SK-N-SH treated with all-trans-retinoic acid at 6 μM for 48 hours (cell line): ENCODE data around the gene DNAJB8.

Source experiments
- ATAC-seq: fragments of 200-7000 bp; cut with Tn5 transposase; 3 replicates; pipeline ENCODE4 v1.9.1; 2020; ENCODE audit warnings: mild to moderate bottlenecking, moderate library complexity
- ARNTL ChIP-seq: fragments of 450-650 bp; formaldehyde crosslinking; IDR thresholded peaks from 2 replicates; pipeline ENCODE4 v1.5.0; 2020; ENCODE audit warnings: low read depth, mild to moderate bottlenecking, moderate library complexity, borderline replicate concordance
- BACH2 ChIP-seq: fragments of 250-450 bp; sonication (Bioruptor Pico); IDR thresholded peaks from 2 replicates; pipeline ENCODE4 v1.9.0; 2021; ENCODE audit warnings: mild to moderate bottlenecking, borderline replicate concordance
- CREB5 ChIP-seq: fragments of 250-450 bp; sonication (Bioruptor Pico); IDR thresholded peaks from 2 replicates; pipeline ENCODE4 v1.5.1; 2020; ENCODE audit warnings: low read depth, mild to moderate bottlenecking, moderate library complexity
- CSDC2 ChIP-seq: fragments of 250-450 bp; sonication (Bioruptor Pico); IDR thresholded peaks from 2 replicates; pipeline ENCODE4 v1.5.0; 2020; ENCODE audit warnings: mild to moderate bottlenecking, moderate library complexity
- ESRRG ChIP-seq: fragments of 250-450 bp; sonication (Bioruptor Pico); IDR thresholded peaks from 2 replicates; pipeline ENCODE4 v1.6.1; 2021; ENCODE audit warnings: mild to moderate bottlenecking
- GLIS3 ChIP-seq: fragments of 250-450 bp; sonication (Bioruptor Pico); IDR thresholded peaks from 2 replicates; pipeline ENCODE4 v1.5.0; 2020; ENCODE audit warnings: mild to moderate bottlenecking, moderate library complexity
- ISL1 ChIP-seq: fragments of 250-450 bp; sonication (Bioruptor Pico); IDR thresholded peaks from 2 replicates; pipeline ENCODE4 v2.1.2; 2022; ENCODE audit warnings: mild to moderate bottlenecking, moderate library complexity
- OSR1 ChIP-seq: fragments of 250-450 bp; sonication (Bioruptor Pico); IDR thresholded peaks from 2 replicates; pipeline ENCODE4 v1.8.0; 2022; ENCODE audit warnings: moderate library complexity, mild to moderate bottlenecking, inconsistent platforms
- PATZ1 ChIP-seq: fragments of 250-450 bp; sonication (Bioruptor Pico); IDR thresholded peaks from 2 replicates; pipeline ENCODE4 v1.8.0; 2020; ENCODE audit warnings: mild to moderate bottlenecking, moderate library complexity, borderline replicate concordance
- POU6F1 ChIP-seq: fragments of 250-450 bp; sonication (Bioruptor Pico); IDR thresholded peaks from 2 replicates; pipeline ENCODE4 v1.8.0; 2021; ENCODE audit warnings: low read depth, mild to moderate bottlenecking, moderate library complexity, borderline replicate concordance
- PPARA ChIP-seq: fragments of 250-450 bp; sonication (Bioruptor Pico); IDR thresholded peaks from 2 replicates; pipeline ENCODE4 v1.5.0; 2020; ENCODE audit warnings: mild to moderate bottlenecking, borderline replicate concordance
- SNAI2 ChIP-seq: fragments of 250-450 bp; sonication (Bioruptor Pico); IDR thresholded peaks from 2 replicates; pipeline ENCODE4 v1.5.0; 2020; ENCODE audit warnings: mild to moderate bottlenecking, moderate library complexity
- TCF4 ChIP-seq: fragments of 250-450 bp; sonication (Bioruptor Pico); IDR thresholded peaks from 2 replicates; pipeline ENCODE4 v1.8.0; 2021; ENCODE audit warnings: mild to moderate bottlenecking, moderate library complexity, borderline replicate concordance
- TOX ChIP-seq: fragments of 250-450 bp; sonication (Bioruptor Pico); IDR thresholded peaks from 2 replicates; pipeline ENCODE4 v1.8.0; 2021; ENCODE audit warnings: mild to moderate bottlenecking, moderate library complexity, borderline replicate concordance
- ZC3H10 ChIP-seq: fragments of 250-450 bp; sonication (Bioruptor Pico); IDR thresholded peaks from 2 replicates; pipeline ENCODE4 v1.5.1; 2021; ENCODE audit warnings: mild to moderate bottlenecking, moderate library complexity
- ZFP3 ChIP-seq: fragments of 250-450 bp; sonication (Bioruptor Pico); IDR thresholded peaks from 2 replicates; pipeline ENCODE4 v1.5.0; 2020; ENCODE audit warnings: mild to moderate bottlenecking, moderate library complexity
- ZFP30 ChIP-seq: fragments of 450-650 bp; formaldehyde crosslinking; IDR thresholded peaks from 2 replicates; pipeline ENCODE4 v1.5.0; 2022; ENCODE audit warnings: mild to moderate bottlenecking, moderate library complexity
- ZNF565 ChIP-seq: fragments of 450-650 bp; formaldehyde crosslinking; conservative IDR thresholded peaks from 2 replicates; pipeline ENCODE4 v1.5.0; 2020; ENCODE audit warnings: low read depth, mild to moderate bottlenecking, moderate library complexity
- ZNF70 ChIP-seq: fragments of 450-650 bp; formaldehyde crosslinking; IDR thresholded peaks from 2 replicates; pipeline ENCODE4 v1.5.0; 2020; ENCODE audit warnings: mild to moderate bottlenecking, moderate library complexity
- ZNF8 ChIP-seq: fragments of 450-650 bp; formaldehyde crosslinking; IDR thresholded peaks from 2 replicates; pipeline ENCODE4 v1.5.0; 2020; ENCODE audit warnings: mild to moderate bottlenecking, moderate library complexity
- TF ChIP-seq, protein P1 (sequence below): fragments of 250-450 bp; sonication (Bioruptor Pico); IDR thresholded peaks from 2 replicates; pipeline ENCODE4 v1.5.0; 2020; ENCODE audit warnings: mild to moderate bottlenecking, moderate library complexity
- TF ChIP-seq, protein P2 (sequence below): fragments of 250-450 bp; sonication (Bioruptor Pico); IDR thresholded peaks from 2 replicates; pipeline ENCODE4 v1.5.1; 2021; ENCODE audit warnings: mild to moderate bottlenecking, moderate library complexity

Gene DNAJB8

GRCh38 chr3:128436214-128436613, 30.5 kb downstream of the DNAJB8 start:
- no peak for ATAC-seq
- TF ChIP-seq PPARA (CRISPR knock-in tag) (no peak), ARNTL (no peak), PATZ1 (no peak), SNAI2 (CRISPR knock-in tag) (no peak), ZFP3 (CRISPR knock-in tag) (no peak), CREB5 (CRISPR knock-in tag) (no peak), TOX (CRISPR knock-in tag) (no peak), TCF4 (CRISPR knock-in tag) (no peak), ZNF8 (CRISPR knock-in tag) (no peak), ZNF70 (CRISPR knock-in tag) (no peak), OSR1 (CRISPR knock-in tag) (no peak), CSDC2 (CRISPR knock-in tag) (no peak)
- TF ChIP-seq, protein P1, sequence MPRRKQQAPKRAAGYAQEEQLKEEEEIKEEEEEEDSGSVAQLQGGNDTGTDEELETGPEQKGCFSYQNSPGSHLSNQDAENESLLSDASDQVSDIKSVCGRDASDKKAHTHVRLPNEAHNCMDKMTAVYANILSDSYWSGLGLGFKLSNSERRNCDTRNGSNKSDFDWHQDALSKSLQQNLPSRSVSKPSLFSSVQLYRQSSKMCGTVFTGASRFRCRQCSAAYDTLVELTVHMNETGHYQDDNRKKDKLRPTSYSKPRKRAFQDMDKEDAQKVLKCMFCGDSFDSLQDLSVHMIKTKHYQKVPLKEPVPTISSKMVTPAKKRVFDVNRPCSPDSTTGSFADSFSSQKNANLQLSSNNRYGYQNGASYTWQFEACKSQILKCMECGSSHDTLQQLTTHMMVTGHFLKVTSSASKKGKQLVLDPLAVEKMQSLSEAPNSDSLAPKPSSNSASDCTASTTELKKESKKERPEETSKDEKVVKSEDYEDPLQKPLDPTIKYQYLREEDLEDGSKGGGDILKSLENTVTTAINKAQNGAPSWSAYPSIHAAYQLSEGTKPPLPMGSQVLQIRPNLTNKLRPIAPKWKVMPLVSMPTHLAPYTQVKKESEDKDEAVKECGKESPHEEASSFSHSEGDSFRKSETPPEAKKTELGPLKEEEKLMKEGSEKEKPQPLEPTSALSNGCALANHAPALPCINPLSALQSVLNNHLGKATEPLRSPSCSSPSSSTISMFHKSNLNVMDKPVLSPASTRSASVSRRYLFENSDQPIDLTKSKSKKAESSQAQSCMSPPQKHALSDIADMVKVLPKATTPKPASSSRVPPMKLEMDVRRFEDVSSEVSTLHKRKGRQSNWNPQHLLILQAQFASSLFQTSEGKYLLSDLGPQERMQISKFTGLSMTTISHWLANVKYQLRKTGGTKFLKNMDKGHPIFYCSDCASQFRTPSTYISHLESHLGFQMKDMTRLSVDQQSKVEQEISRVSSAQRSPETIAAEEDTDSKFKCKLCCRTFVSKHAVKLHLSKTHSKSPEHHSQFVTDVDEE: no peak
- TF ChIP-seq, protein P2, sequence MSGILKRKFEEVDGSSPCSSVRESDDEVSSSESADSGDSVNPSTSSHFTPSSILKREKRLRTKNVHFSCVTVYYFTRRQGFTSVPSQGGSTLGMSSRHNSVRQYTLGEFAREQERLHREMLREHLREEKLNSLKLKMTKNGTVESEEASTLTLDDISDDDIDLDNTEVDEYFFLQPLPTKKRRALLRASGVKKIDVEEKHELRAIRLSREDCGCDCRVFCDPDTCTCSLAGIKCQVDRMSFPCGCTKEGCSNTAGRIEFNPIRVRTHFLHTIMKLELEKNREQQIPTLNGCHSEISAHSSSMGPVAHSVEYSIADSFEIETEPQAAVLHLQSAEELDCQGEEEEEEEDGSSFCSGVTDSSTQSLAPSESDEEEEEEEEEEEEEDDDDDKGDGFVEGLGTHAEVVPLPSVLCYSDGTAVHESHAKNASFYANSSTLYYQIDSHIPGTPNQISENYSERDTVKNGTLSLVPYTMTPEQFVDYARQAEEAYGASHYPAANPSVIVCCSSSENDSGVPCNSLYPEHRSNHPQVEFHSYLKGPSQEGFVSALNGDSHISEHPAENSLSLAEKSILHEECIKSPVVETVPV: no peak
- TF ChIP-seq, all 23 proteins: peak for 0

- no peak for TF ChIP-seq POU6F1
- no peak for TF ChIP-seq BACH2
- TF ChIP-seq ZNF565 (CRISPR knock-in tag): no peak
- no peak for TF ChIP-seq ZNF70 (CRISPR knock-in tag)
- no peak for TF ChIP-seq TCF4 (CRISPR knock-in tag)
- TF ChIP-seq CSDC2 (CRISPR knock-in tag): no peak
- no peak for TF ChIP-seq SNAI2 (CRISPR knock-in tag)
- no peak for TF ChIP-seq ISL1 (CRISPR knock-in tag)
- TF ChIP-seq ZFP30 (CRISPR knock-in tag): no peak
- no peak for TF ChIP-seq GLIS3 (CRISPR knock-in tag)
- no peak for TF ChIP-seq OSR1 (CRISPR knock-in tag)
- no peak for TF ChIP-seq ZNF8 (CRISPR knock-in tag)
- no peak for TF ChIP-seq PPARA (CRISPR knock-in tag)
- TF ChIP-seq PATZ1: no peak
- TF ChIP-seq ESRRG: no peak
- no peak for TF ChIP-seq ZFP3 (CRISPR knock-in tag)
- TF ChIP-seq ZC3H10: no peak
- no peak for ATAC-seq
These were observed 31.1 kb downstream of the DNAJB8 start for GRCh38 chr3:128435561-128435960.
